ENCODE measurements around the gene PSME3IP1.
"Not testable (repeated sequence)": the region's sequence is repeated elsewhere in the genome, so short reads cannot be mapped to it uniquely, and the experiment has no call there.

The PSME3IP1 gene

GRCh38 chr16:57200321-57200720, 14.5 kb upstream of the PSME3IP1 start:
- not testable (repeated sequence) for DNase-seq (ENCODE audit: low read depth in 2 of 2)

GRCh38 chr16:57196753-57197152, 10.9 kb upstream of the PSME3IP1 start:
- DNase-seq (ENCODE audit: low read depth in 2 of 2) = no peak

- no peak for DNase-seq (ENCODE audit: low read depth in 2 of 2)
These were observed 10.4 kb upstream of the PSME3IP1 start for GRCh38 chr16:57196286-57196685.

- no peak for DNase-seq (ENCODE audit: low read depth in 2 of 2)
These were observed 8.7 kb upstream of the PSME3IP1 start for GRCh38 chr16:57194512-57194911.

- no peak for DNase-seq (ENCODE audit: low read depth in 2 of 2)
These were observed 7.1 kb upstream of the PSME3IP1 start for GRCh38 chr16:57192720-57193486.

- no peak for DNase-seq (ENCODE audit: low read depth in 2 of 2)
These were observed 6.3 kb upstream of the PSME3IP1 start for GRCh38 chr16:57192146-57192545.

GRCh38 chr16:57191056-57191571, 5.3 kb upstream of the PSME3IP1 start:
- DNase-seq (ENCODE audit: low read depth in 2 of 2) = no peak

- no peak for DNase-seq (ENCODE audit: low read depth in 2 of 2)
These were observed 4.3 kb upstream of the PSME3IP1 start for GRCh38 chr16:57190136-57190535.

- not testable (repeated sequence) for DNase-seq (ENCODE audit: low read depth in 2 of 2)
These were observed 3.7 kb upstream of the PSME3IP1 start for GRCh38 chr16:57189527-57189926.

- DNase-seq (ENCODE audit: low read depth in 2 of 2) = no peak
These were observed 2.8 kb upstream of the PSME3IP1 start for GRCh38 chr16:57188711-57189002.

- DNase-seq (ENCODE audit: low read depth in 2 of 2) = not testable (repeated sequence)
These were observed 2.3 kb upstream of the PSME3IP1 start for GRCh38 chr16:57187902-57188710.

GRCh38 chr16:57186872-57187854, 1.3 kb upstream of the PSME3IP1 start:
- no peak for DNase-seq (ENCODE audit: low read depth in 2 of 2)

- no peak for DNase-seq (ENCODE audit: low read depth in 2 of 2)
These were observed 344 bp downstream of the PSME3IP1 start for GRCh38 chr16:57185446-57185944.

- DNase-seq (ENCODE audit: low read depth in 2 of 2) = no peak
These were observed 873 bp downstream of the PSME3IP1 start for GRCh38 chr16:57184887-57185445.

- no peak for DNase-seq (ENCODE audit: low read depth in 2 of 2)
These were observed 1.7 kb downstream of the PSME3IP1 start for GRCh38 chr16:57184113-57184512.

- no peak for DNase-seq (ENCODE audit: low read depth in 2 of 2)
These were observed 6.5 kb downstream of the PSME3IP1 start for GRCh38 chr16:57179215-57179828.

GRCh38 chr16:57178793-57179212, 7.0 kb downstream of the PSME3IP1 start:
- no peak for DNase-seq (ENCODE audit: low read depth in 2 of 2)

- no peak for DNase-seq (ENCODE audit: low read depth in 2 of 2)
These were observed 7.6 kb downstream of the PSME3IP1 start for GRCh38 chr16:57178196-57178595.

GRCh38 chr16:57175896-57176295, 9.9 kb downstream of the PSME3IP1 start:
- no peak for DNase-seq (ENCODE audit: low read depth in 2 of 2)

- DNase-seq (ENCODE audit: low read depth in 2 of 2) = no peak
These were observed 13.0 kb downstream of the PSME3IP1 start for GRCh38 chr16:57172721-57173290.
